Activated CD8-positive, alpha-beta T cell treated with anti-CD3 and anti-CD28 coated beads for 36 hours (primary cell): ENCODE measurements around the gene STK32C. TPM values are rescaled to one million over a fixed set of nuclear protein-coding genes. Genes with fewer than 3 reads are reported as not detected.
A peak's percentile ranks its signal among the peaks of the same experiment; 100 is the strongest.

Experiments used
- ATAC-seq: fragments of 200-7000 bp; cut with Tn5 transposase; one replicate; pipeline ENCODE4 v1.10.0; 2021; ENCODE audit warnings: mild to moderate bottlenecking, moderate library complexity
- CTCF ChIA-PET: fragments of 350-600 bp; sonication (Branson Sonifier 250); formaldehyde crosslinking; loops from one replicate; lab custom pipeline; 2021; ENCODE audit warnings: antibody characterized with exemption; lab: Charles Lee
- POLR2A ChIA-PET: fragments of 350-600 bp; sonication (Branson Sonifier 250); formaldehyde crosslinking; loops from one replicate; lab custom pipeline; 2021; ENCODE audit warnings: antibody characterized with exemption; lab: Charles Lee
- DNase-seq: peaks from one replicate; pipeline ENCODE4 v3.0.0-alpha.2; 2020
- H3K27ac Mint-ChIP-seq: one replicate; pipeline ENCODE4 v1.8.0; 2021; ENCODE audit warnings: mild to moderate bottlenecking, mixed read lengths
- H3K27me3 Mint-ChIP-seq: one replicate; pipeline ENCODE4 v1.8.0; 2021; ENCODE audit warnings: mixed read lengths
- H3K36me3 Mint-ChIP-seq: one replicate; pipeline ENCODE4 v1.8.0; 2021; ENCODE audit warnings: low read depth, mixed read lengths
- H3K4me1 Mint-ChIP-seq: one replicate; pipeline ENCODE4 v1.8.0; 2021; ENCODE audit warnings: low read depth, mixed read lengths
- H3K4me3 Mint-ChIP-seq: one replicate; pipeline ENCODE4 v1.8.0; 2021; ENCODE audit warnings: mild to moderate bottlenecking, moderate library complexity, mixed read lengths
- H3K9me3 Mint-ChIP-seq: one replicate; pipeline ENCODE4 v1.8.0; 2021; ENCODE audit warnings: mixed read lengths
- intact Hi-C: fragments of 100-400 bp; cut with micrococcal nuclease; formaldehyde crosslinking; loops from one replicate; pipeline ENCODE4 v1.10.0; 2022
- total RNA-seq, 2 experiments: library from RNA; stranded (reverse); gene quantifications; one replicate each; pipeline ENCODE4 v1.2.3, GENCODE V29; 2021
- TF ChIP-seq, protein P1 (sequence below): fragments of 200-600 bp; IDR thresholded peaks from one replicate; pipeline ENCODE4 v1.8.0; 2022; ENCODE audit warnings: antibody characterized with exemption, mild to moderate bottlenecking

STK32C gene
- total RNA-seq, 2 experiments from 2014 or later: 29.3 to 31.4 TPM

GRCh38 chr10:132250481-132251475, 57.0 kb downstream of the STK32C start:
- ChIA-PET POLR2A (no interaction called here), CTCF (no interaction called here)
- Mint-ChIP-seq H3K9me3 (no peaks in the 10 kb centered on the region), H3K27me3 (no peaks in the 10 kb centered on the region), H3K27ac (no peak overlapping the region), H3K4me1 (peaks cover 13% of the 10 kb centered on the region), H3K36me3 (no peaks in the 10 kb centered on the region), H3K4me3 (no peak overlapping the region)
- intact Hi-C loops: no loop called here
- TF ChIP-seq, protein P1, sequence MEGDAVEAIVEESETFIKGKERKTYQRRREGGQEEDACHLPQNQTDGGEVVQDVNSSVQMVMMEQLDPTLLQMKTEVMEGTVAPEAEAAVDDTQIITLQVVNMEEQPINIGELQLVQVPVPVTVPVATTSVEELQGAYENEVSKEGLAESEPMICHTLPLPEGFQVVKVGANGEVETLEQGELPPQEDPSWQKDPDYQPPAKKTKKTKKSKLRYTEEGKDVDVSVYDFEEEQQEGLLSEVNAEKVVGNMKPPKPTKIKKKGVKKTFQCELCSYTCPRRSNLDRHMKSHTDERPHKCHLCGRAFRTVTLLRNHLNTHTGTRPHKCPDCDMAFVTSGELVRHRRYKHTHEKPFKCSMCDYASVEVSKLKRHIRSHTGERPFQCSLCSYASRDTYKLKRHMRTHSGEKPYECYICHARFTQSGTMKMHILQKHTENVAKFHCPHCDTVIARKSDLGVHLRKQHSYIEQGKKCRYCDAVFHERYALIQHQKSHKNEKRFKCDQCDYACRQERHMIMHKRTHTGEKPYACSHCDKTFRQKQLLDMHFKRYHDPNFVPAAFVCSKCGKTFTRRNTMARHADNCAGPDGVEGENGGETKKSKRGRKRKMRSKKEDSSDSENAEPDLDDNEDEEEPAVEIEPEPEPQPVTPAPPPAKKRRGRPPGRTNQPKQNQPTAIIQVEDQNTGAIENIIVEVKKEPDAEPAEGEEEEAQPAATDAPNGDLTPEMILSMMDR: no peak
- DNase-seq: no peak
- ATAC-seq: no peak

GRCh38 chr10:132249824-132250375, 57.9 kb downstream of the STK32C start:
- intact Hi-C loops: no loop called here
- no peak overlapping the region for H3K27ac Mint-ChIP-seq
- no peak for ATAC-seq
- H3K27me3 Mint-ChIP-seq: no peaks in the 10 kb centered on the region
- no peak overlapping the region for H3K4me3 Mint-ChIP-seq
- no peaks in the 10 kb centered on the region for H3K9me3 Mint-ChIP-seq
- H3K4me1 Mint-ChIP-seq: peaks cover 5% of the 10 kb centered on the region
- no peaks in the 10 kb centered on the region for H3K36me3 Mint-ChIP-seq
- no peak for DNase-seq
- ChIA-PET POLR2A (no interaction called here), CTCF (no interaction called here)
- TF ChIP-seq, protein P1: no peak

DNA sequence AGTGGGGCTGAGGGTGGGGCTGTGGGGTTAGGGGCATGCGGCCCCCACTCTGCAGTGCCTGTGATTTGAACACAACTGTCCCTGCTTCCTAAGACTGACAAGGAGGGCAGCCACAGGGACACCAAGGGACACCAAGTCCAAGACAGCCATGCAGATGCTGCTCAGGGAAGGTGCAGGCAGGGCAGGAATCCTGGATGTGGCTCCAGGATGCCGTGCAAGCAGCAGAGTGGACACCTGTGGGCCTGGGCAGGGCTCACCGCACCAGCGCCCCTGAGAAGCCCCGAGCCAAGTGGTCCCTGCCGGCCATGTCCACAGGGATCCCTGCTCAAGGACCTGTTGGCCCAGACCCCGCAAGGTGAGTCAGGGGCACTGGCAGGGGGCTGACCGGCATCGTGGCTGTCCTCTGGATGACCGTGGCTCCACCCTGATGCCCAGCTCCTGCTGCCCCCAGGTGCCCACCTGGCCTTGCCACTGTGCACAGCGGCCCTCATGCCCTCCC, 58.5 kb downstream of the STK32C start:
- Mint-ChIP-seq H3K27me3 (no peaks in the 10 kb centered on the region), H3K9me3 (no peaks in the 10 kb centered on the region), H3K4me1 (peaks cover 3% of the 10 kb centered on the region), H3K27ac (no peak overlapping the region), H3K4me3 (no peak overlapping the region), H3K36me3 (no peaks in the 10 kb centered on the region)
- CTCF ChIA-PET: no interaction called here
- TF ChIP-seq, protein P1: no peak
- DNase-seq (no peak), ATAC-seq (peak; percentile 14)
- POLR2A ChIA-PET: no interaction called here
- intact Hi-C loops: no loop called here

DNA sequence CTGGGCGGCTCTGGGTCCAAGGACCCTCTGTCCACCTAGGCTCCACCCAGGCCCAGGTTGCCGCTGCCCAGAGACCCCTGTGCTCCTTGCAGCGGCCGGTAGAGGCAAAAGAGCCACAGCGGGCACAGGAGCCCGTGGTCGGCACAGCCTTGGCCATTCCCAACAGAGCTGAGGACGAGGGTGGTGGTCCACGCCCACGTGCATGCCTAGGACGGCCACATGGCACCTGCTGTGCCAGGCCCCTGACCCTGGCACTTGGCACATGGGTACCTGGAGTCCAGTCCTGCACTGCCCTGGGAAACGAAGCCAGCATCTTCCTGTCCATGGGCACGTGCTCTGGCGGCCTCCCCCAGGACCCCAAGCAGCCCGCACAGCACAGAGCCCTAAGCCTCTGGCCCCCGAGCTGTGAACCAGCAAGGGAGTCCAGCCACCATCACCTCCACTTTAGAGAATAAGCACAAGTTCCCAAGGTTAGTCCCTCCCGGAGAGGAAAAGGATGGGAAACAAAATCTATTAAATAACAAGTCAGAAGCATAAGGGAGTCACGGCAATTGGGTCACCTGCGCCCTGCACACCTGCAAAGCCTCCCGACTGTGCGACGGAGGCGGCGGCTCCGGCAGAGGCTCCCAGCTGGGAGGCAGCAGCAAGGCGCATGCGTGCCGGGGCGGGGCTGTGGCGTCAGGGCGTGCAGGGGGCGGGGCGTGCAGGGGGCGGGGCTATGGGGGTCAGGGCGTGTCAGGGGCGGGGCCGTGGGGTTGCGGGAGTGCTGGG, 59.1 kb downstream of the STK32C start:
- TF ChIP-seq, protein P1: no peak
- DNase-seq (peak; percentile 59), ATAC-seq (peak; percentile 81)
- POLR2A ChIA-PET: no interaction called here
- intact Hi-C loops: no loop called here
- no peaks in the 10 kb centered on the region for H3K27me3 Mint-ChIP-seq
- no peaks in the 10 kb centered on the region for H3K9me3 Mint-ChIP-seq
- H3K4me3 Mint-ChIP-seq: peak overlapping the region; percentile 26
- peaks cover 1% of the 10 kb centered on the region for H3K4me1 Mint-ChIP-seq
- no peak overlapping the region for H3K27ac Mint-ChIP-seq
- CTCF ChIA-PET: no interaction called here
- H3K36me3 Mint-ChIP-seq: no peaks in the 10 kb centered on the region
